Measurements from ENCODE around the gene KLHL3. TPM values are rescaled to one million over a fixed set of nuclear protein-coding genes. Genes with fewer than 3 reads are reported as not detected.
"Not testable (repeated sequence)": the region's sequence is repeated elsewhere in the genome, so short reads cannot be mapped to it uniquely, and the experiment has no call there.

Gene KLHL3
- total and polyA plus RNA-seq, 2 donors (not counting 3 experiments of a cell fraction or from before 2014, with no cell fraction given): 8.8 to 13.6 TPM

GRCh38 chr5:137778772-137779564, 43.1 kb upstream of the KLHL3 start:
- dilution Hi-C loops (cut with MboI; ENCODE audit: extremely low pct_ligation_motif_present, low sequenced_read_pairs) (no loop called here), intact Hi-C loops (cut with micrococcal nuclease) (loop anchor here (1.0 to 5.0 kb wide), 5 partner anchors 43 to 354 kb away; no protein-coding TSS in a partner anchor)
- Histone ChIP-seq H3K4me2 (ENCODE audit: insufficient read depth, low read length) (no peak overlapping the region), H3K9me1 (replicated peaks; ENCODE audit: control insufficient read depth, extremely low read depth, insufficient read depth, low read length) (no peaks in the 10 kb centered on the region), H3K4me3 (replicated peaks in 1 of 3; ENCODE audit: insufficient read depth in 1 of 3, low read depth in 1 of 3, low read length in 3 of 3) (no peak overlapping the region), H3K4me1 (ENCODE audit: control insufficient read depth, extremely low read depth, insufficient read depth, low read length) (no peaks in the 10 kb centered on the region), H4K20me1 (replicated peaks; ENCODE audit: control insufficient read depth, extremely low read depth, insufficient read depth, low read length) (no peaks in the 10 kb centered on the region), H3K9ac (replicated peaks; ENCODE audit: extremely low read depth, insufficient read depth, low read length) (no peak overlapping the region), H2AFZ (ENCODE audit: low read depth, low read length) (no peak overlapping the region), H3K27me3 (ENCODE audit: control insufficient read depth in 2 of 2, insufficient read depth in 2 of 2, low read length in 2 of 2) (peaks cover 7 to 13% of the 10 kb centered on the region in 2 experiments), H3K79me2 (ENCODE audit: control insufficient read depth, insufficient read depth, low read length) (no peaks in the 10 kb centered on the region), H3K9me3 (replicated peaks; ENCODE audit: control insufficient read depth, insufficient read depth, low read length) (no peaks in the 10 kb centered on the region), H3K27ac (ENCODE audit: insufficient read depth, low read depth, low read length) (no peak overlapping the region), H3K36me3 (ENCODE audit: control insufficient read depth in 2 of 2, extremely low read depth in 1 of 2, insufficient read depth in 2 of 2, low read length in 2 of 2) (no peaks in the 10 kb centered on the region)
- ChIA-PET POLR2A (no interaction called here), CTCF (interaction anchor here (0.6 to 6.9 kb wide), 124 partner anchors 8 to 976 kb away, joined by 3 to 148 read pairs (median 5); partner anchors contain the start of genes FAM13B, HNRNPA0, KLHL3 and MYOT)
- FAIRE-seq (peak; percentile 69), DNase-seq (ENCODE audit: low read depth, low spot score) (peak; percentile 59)
- TF ChIP-seq POLR2AphosphoS5 (IDR thresholded peaks at IDR 0.05; ENCODE audit: insufficient read depth, low read depth, low read length) (no peak), CTCF (IDR thresholded peaks at IDR 0.05; ENCODE audit: extremely low read depth in 1 of 2, insufficient read depth in 1 of 2, low read depth in 1 of 2, low read length in 2 of 2) (peak; percentile 50 to 51)
- BruUV-seq (replicated peaks): no TSS peak

- H3K36me3 ChIP-seq (ENCODE audit: control insufficient read depth in 2 of 2, extremely low read depth in 1 of 2, insufficient read depth in 2 of 2, low read length in 2 of 2); FAIRE-seq; BruUV-seq (replicated peaks); POLR2A ChIA-PET; CTCF ChIA-PET; H4K20me1 ChIP-seq (replicated peaks; ENCODE audit: control insufficient read depth, extremely low read depth, insufficient read depth, low read length); intact Hi-C loops (cut with micrococcal nuclease); H3K27ac ChIP-seq (ENCODE audit: insufficient read depth, low read depth, low read length); H3K4me1 ChIP-seq (ENCODE audit: control insufficient read depth, extremely low read depth, insufficient read depth, low read length); H2AFZ ChIP-seq (ENCODE audit: low read depth, low read length); H3K9me3 ChIP-seq (replicated peaks; ENCODE audit: control insufficient read depth, insufficient read depth, low read length); H3K79me2 ChIP-seq (ENCODE audit: control insufficient read depth, insufficient read depth, low read length); H3K4me2 ChIP-seq (ENCODE audit: insufficient read depth, low read length); H3K4me3 ChIP-seq (replicated peaks in 1 of 3; ENCODE audit: insufficient read depth in 1 of 3, low read depth in 1 of 3, low read length in 3 of 3); H3K27me3 ChIP-seq (ENCODE audit: control insufficient read depth in 2 of 2, insufficient read depth in 2 of 2, low read length in 2 of 2); H3K9me1 ChIP-seq (replicated peaks; ENCODE audit: control insufficient read depth, extremely low read depth, insufficient read depth, low read length); DNase-seq (ENCODE audit: low read depth, low spot score); H3K9ac ChIP-seq (replicated peaks; ENCODE audit: extremely low read depth, insufficient read depth, low read length): not testable (repeated sequence)
- dilution Hi-C loops (cut with MboI; ENCODE audit: extremely low pct_ligation_motif_present, low sequenced_read_pairs): loop anchor here (25.0 kb wide), 1 partner anchor 106 kb away; no protein-coding TSS in a partner anchor
These were observed 32.0 kb upstream of the KLHL3 start for GRCh38 chr5:137767937-137768336.

Data from endothelial cell of umbilical vein (primary cell).